ENCODE results near the gene MCM9. TPM values are rescaled to one million over a fixed set of nuclear protein-coding genes. Genes with fewer than 3 reads are reported as not detected.

The MCM9 gene
- total RNA-seq: 3.8 and 6.5 TPM in 2 replicates

DNA sequence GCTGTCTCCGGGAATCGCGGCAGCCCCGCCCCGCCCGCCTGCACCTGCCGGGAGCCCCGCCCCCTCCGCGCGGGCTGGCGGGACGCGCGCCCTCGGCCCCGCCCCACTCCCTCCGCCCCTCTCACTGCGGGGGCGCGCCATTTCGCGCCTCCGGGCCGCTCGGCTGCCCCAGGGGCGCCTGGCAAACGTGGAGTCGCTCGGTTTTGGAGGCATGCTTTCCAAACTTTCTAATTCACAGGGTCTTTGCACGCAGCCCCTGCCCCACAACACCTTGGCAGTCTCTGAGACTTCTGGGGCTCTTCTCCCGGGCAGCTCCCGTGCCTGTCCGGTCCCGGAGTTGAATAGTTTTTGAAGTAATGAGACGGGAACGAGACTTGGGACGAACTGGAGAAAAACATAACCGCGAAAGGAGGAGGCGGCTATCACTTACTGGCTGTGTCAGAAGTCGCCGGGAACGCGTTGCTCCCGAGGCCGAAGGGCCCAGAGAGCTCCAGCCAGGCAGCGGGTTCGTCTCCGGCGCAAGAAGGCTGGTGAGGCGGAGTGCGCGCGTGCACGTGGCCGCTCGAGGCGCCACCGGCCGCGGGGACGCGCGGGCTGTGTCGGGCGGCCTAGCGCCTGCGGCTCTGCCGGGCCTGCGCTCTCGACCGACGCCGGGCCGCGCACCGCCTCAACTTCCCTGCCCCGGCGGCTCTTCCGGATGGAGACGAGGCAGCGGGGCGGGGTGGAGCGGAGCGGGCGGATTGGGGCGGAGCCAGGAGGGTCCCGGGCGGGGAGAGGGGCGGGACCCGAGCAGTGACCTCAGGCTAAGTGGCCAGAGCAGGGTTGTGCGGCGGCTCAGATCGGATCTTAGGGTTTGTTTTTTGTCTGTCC, at the start of gene MCM9:
TSS of gene MCM9 (minus strand) at position 699 of the 870 bp plus-strand sequence. CDS start 3,436 bp downstream, outside the sequence.

DNA sequence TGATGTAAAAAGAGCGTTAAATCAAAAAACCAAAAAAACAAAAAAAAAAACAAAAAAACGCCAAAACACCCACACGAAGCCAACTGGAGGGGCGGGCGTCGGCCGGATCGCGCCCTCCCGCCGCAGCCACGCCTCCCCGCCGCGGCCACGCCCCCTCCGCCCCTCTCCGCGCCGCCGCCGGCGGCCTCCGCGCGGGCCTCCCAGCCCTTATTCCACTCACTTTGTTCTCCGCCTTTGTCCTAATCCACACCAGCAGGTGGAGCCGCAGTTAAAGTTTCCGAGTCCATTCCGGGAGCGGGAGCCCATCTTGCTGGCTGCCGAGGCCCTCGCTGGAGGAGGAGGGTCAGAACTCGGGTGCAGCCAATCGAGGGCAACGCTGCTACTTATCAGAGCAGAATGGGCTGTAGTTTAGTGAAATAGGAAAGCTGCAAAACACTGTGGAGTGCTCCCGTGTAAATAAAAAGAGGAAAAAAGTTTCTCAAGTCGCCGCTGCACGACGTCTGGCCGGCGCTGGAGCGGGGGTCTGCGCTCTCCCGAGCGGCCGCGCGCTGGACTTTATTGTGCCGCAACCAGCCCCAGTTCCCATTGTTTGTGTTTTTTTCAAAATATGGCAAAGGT, 41.0 kb downstream of the MCM9 start, which contains the start of gene ASF1A:
TSS of gene ASF1A (plus strand) at position 346 of the 618 bp plus-strand sequence. CDS start at position 608, 262 bp downstream.

Other genes with a start within 250 kb of the MCM9 start
- 18.6 and 31.1 TPM in 2 replicates for gene ASF1A, start 41.0 kb downstream of the MCM9 start, total RNA-seq
- gene FAM184A, start 143.5 kb upstream of the MCM9 start, total RNA-seq: 0.26 and 0.48 TPM in 2 replicates